K562 (cell line): ENCODE data around the gene SLC6A9. TPM values are rescaled to one million over a fixed set of nuclear protein-coding genes. Genes with fewer than 3 reads are reported as not detected.

Experiments
- CHD1 ChIP-seq: fragments of 200-600 bp; sonication (generic); IDR thresholded peaks from one replicate; pipeline ENCODE4 v1.6.1; 2012; ENCODE audit warnings: mild to moderate bottlenecking, moderate library complexity, low read length, inconsistent platforms
- DMBX1 ChIP-seq: fragments of 250-450 bp; sonication (Bioruptor Pico); IDR thresholded peaks from 2 replicates; pipeline ENCODE4 v1.8.0; 2022; ENCODE audit warnings: inconsistent platforms, mild to moderate bottlenecking, moderate library complexity, borderline replicate concordance
- GABPB1 ChIP-seq: sonication (generic); formaldehyde crosslinking; IDR thresholded peaks from 2 replicates; pipeline ENCODE4 v1.8.0; 2022; ENCODE audit warnings: mild to moderate bottlenecking, missing genetic modification reagents
- MCM5 ChIP-seq: fragments of 450-650 bp; IDR thresholded peaks from 2 replicates; pipeline ENCODE4 v1.6.1; 2016; ENCODE audit warnings: low read depth
- MYBL2 ChIP-seq, 2 experiments: fragments of 450-650 bp in 1 of 2; sonication (generic) in 1 of 2; formaldehyde crosslinking in 1 of 2; IDR thresholded peaks; 2 replicates each; pipeline versions ENCODE4 v1.6.1 to v1.8.1; 2017 to 2022; ENCODE audit warnings: borderline replicate concordance in 1 of 2, inconsistent platforms in 1 of 2, low read depth in 1 of 2, mild to moderate bottlenecking in 1 of 2, missing genetic modification reagents in 1 of 2, moderate library complexity in 1 of 2
- MYNN ChIP-seq, 2 experiments: sonication (generic); formaldehyde crosslinking in 1 of 2; IDR thresholded peaks; 2 replicates each; pipeline versions ENCODE4 v1.5.0 to v1.6.1; 2016 to 2020; ENCODE audit warnings: antibody characterized with exemption in 1 of 2, missing genetic modification reagents in 1 of 2
- OTX1 ChIP-seq: fragments of 450-650 bp; formaldehyde crosslinking; IDR thresholded peaks from 2 replicates; pipeline ENCODE4 v1.4.0; 2022; ENCODE audit warnings: mild to moderate bottlenecking
- PHB2 ChIP-seq: fragments of 450-650 bp; IDR thresholded peaks from 2 replicates; pipeline ENCODE4 v1.6.1; 2017; ENCODE audit warnings: low read depth
- RAD51 ChIP-seq: fragments of 450-650 bp; IDR thresholded peaks from 2 replicates; pipeline ENCODE4 v1.7.1; 2016; ENCODE audit warnings: low read depth, mild to moderate bottlenecking, borderline replicate concordance
- THRB ChIP-seq: fragments of 450-650 bp; formaldehyde crosslinking; conservative IDR thresholded peaks from 2 replicates; pipeline ENCODE4 v1.4.0; 2022; ENCODE audit warnings: mild to moderate bottlenecking, missing genetic modification characterization
- ZBTB11 ChIP-seq, 3 experiments: fragments of 200-800 bp in 1 of 3; fragments of 250-450 bp in 1 of 3; fragments of 450-650 bp in 1 of 3; sonication (Bioruptor Pico) in 1 of 3; sonication (Bioruptor generic) in 1 of 3; formaldehyde crosslinking in 1 of 3; IDR thresholded peaks; 2 replicates each; pipeline versions ENCODE4 v1.6.1 to v1.8.0; 2016 to 2022; ENCODE audit warnings: mild to moderate bottlenecking in 2 of 3, missing genetic modification characterization in 2 of 3, missing compliant biosample characterization in 1 of 3, moderate library complexity in 1 of 3
- ZBTB26 ChIP-seq: fragments of 450-650 bp; formaldehyde crosslinking; IDR thresholded peaks from 2 replicates; pipeline ENCODE4 v1.4.0; 2022; ENCODE audit warnings: missing genetic modification characterization
- ZFP1 ChIP-seq: fragments of 450-650 bp; formaldehyde crosslinking; IDR thresholded peaks from 2 replicates; pipeline ENCODE4 v1.4.0; 2020; ENCODE audit warnings: mild to moderate bottlenecking, mixed read lengths
- ZNF121 ChIP-seq: sonication (generic); formaldehyde crosslinking; conservative IDR thresholded peaks from 2 replicates; pipeline ENCODE4 v1.8.0; 2022; ENCODE audit warnings: missing genetic modification reagents
- ZNF232 ChIP-seq: sonication (generic); formaldehyde crosslinking; IDR thresholded peaks from 2 replicates; pipeline ENCODE4 v1.8.0; 2022; ENCODE audit warnings: mild to moderate bottlenecking, missing genetic modification reagents
- ZNF24 ChIP-seq: fragments of 450-650 bp; IDR thresholded peaks from 2 replicates; pipeline ENCODE4 v1.6.1; 2016
- polyA plus RNA-seq, 8 experiments: library from polyadenylated mRNA; depleted of rRNA in 4 of 8; stranded (reverse) in 5 of 8; unstranded in 3 of 8; fragments of >200 nt; fragmentation: Nextera tagmentation in 2 of 8; fragmentation: Illumina TruSeq in 1 of 8; extraction: Ambion mirVana in 2 of 8; extraction: Trizol in 1 of 8; gene quantifications; 2 replicates each; pipeline versions ENCODE4 v1.2.1 to v1.2.3, GENCODE V29; 2011 to 2014; ENCODE audit warnings: inconsistent platforms in 1 of 8, missing spikeins in 1 of 8
- total RNA-seq, 7 experiments: library from RNA; depleted of rRNA in 6 of 7; stranded (reverse); fragments of >200 nt in 6 of 7; fragmentation: Illumina TruSeq in 2 of 7; extraction: Trizol in 2 of 7; gene quantifications; 2 replicates each; pipeline versions ENCODE4 v1.2.1 to v1.2.3, GENCODE V29; 2011 to 2021; ENCODE audit warnings: low replicate concordance in 1 of 7
- TF ChIP-seq, protein P1 (sequence below): IDR thresholded peaks from 2 replicates; pipeline ENCODE4 v1.6.1; 2011; ENCODE audit warnings: borderline replicate concordance, low read depth, mild to moderate bottlenecking, moderate library complexity, low read length; ENCODE audit not compliant: insufficient read depth, poor library complexity, severe bottlenecking

SLC6A9 gene
- total and polyA plus RNA-seq, 9 of the 15 experiments (the other 6 are each of a cell fraction or from before 2014, with no cell fraction given), result 0.17 to 18.7 (median 2.9) TPM

GRCh38 chr1:43991476-43992231, 39.6 kb downstream of the SLC6A9 start, which contains the start of gene CCDC24 (continued):
- TF ChIP-seq THRB (CRISPR knock-in tag) (peak; percentile 30; the same call in 1 of the 2 replicates), ZBTB26 (CRISPR knock-in tag) (no peak), DMBX1 (CRISPR knock-in tag) (no peak), MYNN (IDR thresholded peaks at IDR 0.05) (peak; percentile 81), MYNN (CRISPR knock-in tag; IDR thresholded peaks at IDR 0.05) (no peak), ZNF24 (no peak), ZFP1 (no peak), RAD51 (no peak), CHD1 (no peak), PHB2 (no peak), GABPB1 (CRISPR knock-in tag) (peak; percentile 70; the same call in 1 of the 2 replicates), MCM5 (no peak), ZNF232 (CRISPR knock-in tag) (no peak), OTX1 (CRISPR knock-in tag) (no peak), ZBTB11 (CRISPR knock-in tag; IDR thresholded peaks at IDR 0.05) (peak in 1 of 3 experiments; percentile 91; a peak in 3 of 6 replicates), MYBL2 (IDR thresholded peaks at IDR 0.05; ENCODE audit: low read depth) (no peak), MYBL2 (CRISPR knock-in tag; IDR thresholded peaks at IDR 0.05; ENCODE audit: borderline replicate concordance) (no peak), ZNF121 (no peak)
- TF ChIP-seq, protein P1, sequence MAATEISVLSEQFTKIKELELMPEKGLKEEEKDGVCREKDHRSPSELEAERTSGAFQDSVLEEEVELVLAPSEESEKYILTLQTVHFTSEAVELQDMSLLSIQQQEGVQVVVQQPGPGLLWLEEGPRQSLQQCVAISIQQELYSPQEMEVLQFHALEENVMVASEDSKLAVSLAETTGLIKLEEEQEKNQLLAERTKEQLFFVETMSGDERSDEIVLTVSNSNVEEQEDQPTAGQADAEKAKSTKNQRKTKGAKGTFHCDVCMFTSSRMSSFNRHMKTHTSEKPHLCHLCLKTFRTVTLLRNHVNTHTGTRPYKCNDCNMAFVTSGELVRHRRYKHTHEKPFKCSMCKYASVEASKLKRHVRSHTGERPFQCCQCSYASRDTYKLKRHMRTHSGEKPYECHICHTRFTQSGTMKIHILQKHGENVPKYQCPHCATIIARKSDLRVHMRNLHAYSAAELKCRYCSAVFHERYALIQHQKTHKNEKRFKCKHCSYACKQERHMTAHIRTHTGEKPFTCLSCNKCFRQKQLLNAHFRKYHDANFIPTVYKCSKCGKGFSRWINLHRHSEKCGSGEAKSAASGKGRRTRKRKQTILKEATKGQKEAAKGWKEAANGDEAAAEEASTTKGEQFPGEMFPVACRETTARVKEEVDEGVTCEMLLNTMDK, result no peak
